Hepatocyte (in vitro differentiated cells): ENCODE data around the gene VAV3.

Experiments
- EZH2 ChIP-seq: fragments of 200-600 bp; sonication (generic); IDR thresholded peaks from 2 replicates; pipeline ENCODE4 v1.6.1; 2016; ENCODE audit warnings: antibody characterized with exemption, mild to moderate bottlenecking, borderline replicate concordance
- EZH2phosphoT487 ChIP-seq: fragments of 200-600 bp; sonication (generic); IDR thresholded peaks from one replicate; pipeline ENCODE4 v1.6.1; 2018; ENCODE audit warnings: antibody characterized with exemption, mild to moderate bottlenecking, low read depth, moderate library complexity; ENCODE audit not compliant: unreplicated experiment, severe bottlenecking
- TF ChIP-seq, protein P1 (sequence below): fragments of 200-600 bp; sonication (generic); IDR thresholded peaks from 2 replicates; pipeline ENCODE4 v1.5.1; 2016; ENCODE audit warnings: antibody characterized with exemption, mild to moderate bottlenecking; ENCODE audit not compliant: poor library complexity

DNA sequence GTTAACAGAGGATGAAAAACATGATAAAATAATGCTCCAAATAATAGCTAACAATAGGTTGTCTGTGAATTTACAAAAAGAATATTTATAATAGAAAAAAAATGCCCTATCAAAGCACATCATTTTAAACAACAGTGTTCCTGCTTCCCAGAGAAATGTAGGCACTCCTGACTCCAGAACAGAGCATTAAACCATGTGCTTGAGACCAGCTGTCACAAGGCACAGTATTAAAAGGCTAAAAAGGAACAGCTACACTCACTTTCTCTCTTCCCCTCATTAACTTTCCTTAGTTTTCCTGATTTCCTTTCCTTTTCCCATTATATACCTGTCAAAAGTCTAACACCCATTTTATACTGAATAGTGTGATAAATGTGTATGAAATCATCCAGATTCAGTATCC lies 10.9 kb downstream of the VAV3 start:
- TF ChIP-seq, protein P1, sequence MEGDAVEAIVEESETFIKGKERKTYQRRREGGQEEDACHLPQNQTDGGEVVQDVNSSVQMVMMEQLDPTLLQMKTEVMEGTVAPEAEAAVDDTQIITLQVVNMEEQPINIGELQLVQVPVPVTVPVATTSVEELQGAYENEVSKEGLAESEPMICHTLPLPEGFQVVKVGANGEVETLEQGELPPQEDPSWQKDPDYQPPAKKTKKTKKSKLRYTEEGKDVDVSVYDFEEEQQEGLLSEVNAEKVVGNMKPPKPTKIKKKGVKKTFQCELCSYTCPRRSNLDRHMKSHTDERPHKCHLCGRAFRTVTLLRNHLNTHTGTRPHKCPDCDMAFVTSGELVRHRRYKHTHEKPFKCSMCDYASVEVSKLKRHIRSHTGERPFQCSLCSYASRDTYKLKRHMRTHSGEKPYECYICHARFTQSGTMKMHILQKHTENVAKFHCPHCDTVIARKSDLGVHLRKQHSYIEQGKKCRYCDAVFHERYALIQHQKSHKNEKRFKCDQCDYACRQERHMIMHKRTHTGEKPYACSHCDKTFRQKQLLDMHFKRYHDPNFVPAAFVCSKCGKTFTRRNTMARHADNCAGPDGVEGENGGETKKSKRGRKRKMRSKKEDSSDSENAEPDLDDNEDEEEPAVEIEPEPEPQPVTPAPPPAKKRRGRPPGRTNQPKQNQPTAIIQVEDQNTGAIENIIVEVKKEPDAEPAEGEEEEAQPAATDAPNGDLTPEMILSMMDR = no peak
- TF ChIP-seq EZH2 = no peak
- no peak for TF ChIP-seq EZH2phosphoT487
